ENCODE data around the gene PTGES3L. TPM values are rescaled to one million over a fixed set of nuclear protein-coding genes. Genes with fewer than 3 reads are reported as not detected.

PTGES3L gene
- total RNA-seq, 2 donors from 2014 or later: 4.6 to 7.9 TPM

GRCh38 chr17:43020789-43021740 lies 41.2 kb upstream of the PTGES3L start:
- Mint-ChIP-seq H3K27ac (peak overlapping the region; percentile 97), H3K9me3 (no peaks in the 10 kb centered on the region), H3K4me3 (peak overlapping the region; percentile 98), H3K4me1 (peaks cover 13% of the 10 kb centered on the region), H3K36me3 (ENCODE audit: low read depth) (peaks cover 30% of the 10 kb centered on the region), H3K27me3 (ENCODE audit: insufficient read depth) (no peaks in the 10 kb centered on the region)
- 7 to 21% methylated on average over 4 to 26 of the region's 40 CpGs for WGBS, 2 experiments (ENCODE audit: insufficient coverage in 1 of 2, insufficient read length in 1 of 2)
- Histone ChIP-seq H3K27ac (ENCODE audit: low read depth, low read length) (peak overlapping the region; percentile 81), H3K4me1 (ENCODE audit: control insufficient read depth, insufficient read depth, low read length) (peaks cover 12% of the 10 kb centered on the region), H3K9ac (ENCODE audit: extremely low read depth, low read length, poor library complexity, severe bottlenecking) (peak overlapping the region; percentile 75), H3K36me3 (ENCODE audit: control insufficient read depth, insufficient read depth, low read length) (peaks cover 36% of the 10 kb centered on the region), H3K4me3 (ENCODE audit: low read length) (peak overlapping the region; percentile 93), H3K27me3 (ENCODE audit: control insufficient read depth, insufficient read depth, low read length, poor library complexity, severe bottlenecking) (no peaks in the 10 kb centered on the region), H3K9me3 (ENCODE audit: control insufficient read depth, low read length) (no peaks in the 10 kb centered on the region)
- DNase-seq: peak; percentile 89
- TF ChIP-seq CTCF (conservative IDR thresholded peaks at IDR 0.05): no peak

DNA sequence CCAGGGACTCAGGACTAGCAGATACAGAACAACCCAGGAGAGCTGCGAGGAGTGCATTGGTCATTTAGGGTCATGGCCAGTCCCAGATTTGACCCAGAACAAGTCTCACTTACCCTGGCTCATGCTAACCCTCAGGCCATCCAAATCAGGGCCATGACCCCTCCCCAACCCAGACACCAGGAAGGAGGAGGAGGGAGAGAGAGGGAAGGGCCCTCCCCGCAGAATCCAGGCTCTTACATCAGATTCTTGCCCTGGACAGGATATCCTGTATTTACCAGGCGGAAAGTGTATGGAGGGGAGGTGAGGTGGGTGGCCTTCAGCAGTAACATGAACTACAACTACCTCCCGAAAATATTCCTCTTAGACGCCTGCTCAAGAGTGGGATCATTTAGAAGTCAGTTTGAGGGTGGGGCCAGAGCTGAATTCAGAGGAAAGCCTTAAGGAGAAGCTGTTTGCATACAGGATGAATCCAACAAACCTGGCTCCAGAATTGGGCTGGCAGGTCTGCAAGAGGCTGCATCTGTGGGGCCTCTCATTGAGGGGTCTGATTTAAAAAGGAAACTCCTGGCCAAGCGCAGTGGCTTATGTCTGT lies 40.2 kb upstream of the PTGES3L start:
- Mint-ChIP-seq H3K4me1 (peaks cover 19% of the 10 kb centered on the region), H3K4me3 (peak overlapping the region; percentile 98), H3K27ac (peak overlapping the region; percentile 71), H3K9me3 (no peaks in the 10 kb centered on the region), H3K36me3 (ENCODE audit: low read depth) (peaks cover 40% of the 10 kb centered on the region), H3K27me3 (ENCODE audit: insufficient read depth) (no peaks in the 10 kb centered on the region)
- Histone ChIP-seq H3K27me3 (ENCODE audit: control insufficient read depth, insufficient read depth, low read length, poor library complexity, severe bottlenecking) (no peaks in the 10 kb centered on the region), H3K9me3 (ENCODE audit: control insufficient read depth, low read length) (no peaks in the 10 kb centered on the region), H3K4me3 (ENCODE audit: low read length) (peak overlapping the region; percentile 93), H3K36me3 (ENCODE audit: control insufficient read depth, insufficient read depth, low read length) (peaks cover 45% of the 10 kb centered on the region), H3K27ac (ENCODE audit: low read depth, low read length) (peak overlapping the region; percentile 24), H3K4me1 (ENCODE audit: control insufficient read depth, insufficient read depth, low read length) (peaks cover 12% of the 10 kb centered on the region), H3K9ac (ENCODE audit: extremely low read depth, low read length, poor library complexity, severe bottlenecking) (no peak overlapping the region)
- no peak for TF ChIP-seq CTCF (conservative IDR thresholded peaks at IDR 0.05)
- WGBS, 2 experiments (ENCODE audit: insufficient coverage in 1 of 2, insufficient read length in 1 of 2): 90 to 94% methylated on average over 2 to 5 of the region's 6 CpGs
- peak; percentile 59 for DNase-seq

GRCh38 chr17:43019418-43019817 lies 39.5 kb upstream of the PTGES3L start:
- Histone ChIP-seq H3K9me3 (ENCODE audit: control insufficient read depth, low read length) (no peaks in the 10 kb centered on the region), H3K9ac (ENCODE audit: extremely low read depth, low read length, poor library complexity, severe bottlenecking) (no peak overlapping the region), H3K4me1 (ENCODE audit: control insufficient read depth, insufficient read depth, low read length) (peaks cover 12% of the 10 kb centered on the region), H3K4me3 (ENCODE audit: low read length) (peak overlapping the region; percentile 93), H3K27ac (ENCODE audit: low read depth, low read length) (peak overlapping the region; percentile 16), H3K36me3 (ENCODE audit: control insufficient read depth, insufficient read depth, low read length) (peaks cover 51% of the 10 kb centered on the region), H3K27me3 (ENCODE audit: control insufficient read depth, insufficient read depth, low read length, poor library complexity, severe bottlenecking) (no peaks in the 10 kb centered on the region)
- Mint-ChIP-seq H3K4me3 (peak overlapping the region; percentile 98), H3K27ac (peak overlapping the region; percentile 71), H3K9me3 (no peaks in the 10 kb centered on the region), H3K36me3 (ENCODE audit: low read depth) (peaks cover 47% of the 10 kb centered on the region), H3K4me1 (peaks cover 26% of the 10 kb centered on the region), H3K27me3 (ENCODE audit: insufficient read depth) (no peaks in the 10 kb centered on the region)
- WGBS, 2 experiments (ENCODE audit: insufficient coverage in 1 of 2, insufficient read length in 1 of 2): 80 to 88% methylated on average over 5 to 6 of the region's 7 CpGs
- no peak for TF ChIP-seq CTCF (conservative IDR thresholded peaks at IDR 0.05)
- peak; percentile 43 for DNase-seq

Data from endodermal cell (in vitro differentiated cells).